CD4-positive, alpha-beta T cell treated with Interleukin-17A for 1 hour (primary cell): Measurements from ENCODE around the gene DDIT4.
A peak's percentile ranks its signal among the peaks of the same experiment; 100 is the strongest.

Experiments used
- DNase-seq: peaks from one replicate; pipeline ENCODE4 v3.0.0-alpha.2; 2020

DDIT4 gene

DNA sequence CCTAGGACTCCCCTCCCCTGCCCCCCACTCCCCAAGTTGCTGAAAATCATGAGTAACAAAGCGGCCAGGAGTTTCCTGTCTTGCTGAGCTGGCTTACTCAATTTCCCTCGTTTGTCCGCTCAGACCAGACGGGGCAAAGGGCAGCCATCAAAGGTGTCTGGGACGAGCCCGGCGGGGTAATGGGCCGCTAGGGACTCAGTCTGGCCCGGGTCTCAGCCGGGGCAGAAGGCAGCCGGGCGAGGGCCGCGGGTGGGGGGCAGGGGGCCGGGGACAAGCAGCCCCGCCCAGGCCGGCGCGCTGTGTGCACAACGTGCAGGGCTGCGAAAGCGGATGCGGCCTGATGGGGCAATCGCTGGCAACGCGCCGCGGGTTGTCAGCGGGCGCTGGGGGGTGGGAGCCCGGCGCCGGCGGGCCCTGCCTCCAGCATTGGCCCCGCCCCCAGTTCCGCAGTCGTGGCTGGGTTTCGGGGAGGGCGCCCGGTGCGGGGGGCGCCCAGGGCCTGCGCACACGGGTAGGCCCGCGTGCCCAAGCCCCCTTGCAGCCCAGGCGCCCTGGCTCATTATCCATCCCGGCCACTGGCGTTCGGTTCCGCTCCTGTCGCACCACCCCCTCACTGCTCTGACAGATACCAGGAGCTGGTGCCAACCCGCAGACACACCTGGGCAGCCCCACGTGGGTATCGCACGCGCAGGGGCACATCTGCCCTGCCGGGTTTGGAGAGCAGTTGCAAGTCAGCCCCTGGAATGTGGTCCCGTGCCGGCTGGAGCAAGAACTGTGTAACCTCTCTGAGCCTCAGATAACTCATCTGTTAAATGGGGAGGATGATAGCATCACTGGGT lies 45.9 kb downstream of the DDIT4 start:
- peak; percentile 87 for DNase-seq

DNA sequence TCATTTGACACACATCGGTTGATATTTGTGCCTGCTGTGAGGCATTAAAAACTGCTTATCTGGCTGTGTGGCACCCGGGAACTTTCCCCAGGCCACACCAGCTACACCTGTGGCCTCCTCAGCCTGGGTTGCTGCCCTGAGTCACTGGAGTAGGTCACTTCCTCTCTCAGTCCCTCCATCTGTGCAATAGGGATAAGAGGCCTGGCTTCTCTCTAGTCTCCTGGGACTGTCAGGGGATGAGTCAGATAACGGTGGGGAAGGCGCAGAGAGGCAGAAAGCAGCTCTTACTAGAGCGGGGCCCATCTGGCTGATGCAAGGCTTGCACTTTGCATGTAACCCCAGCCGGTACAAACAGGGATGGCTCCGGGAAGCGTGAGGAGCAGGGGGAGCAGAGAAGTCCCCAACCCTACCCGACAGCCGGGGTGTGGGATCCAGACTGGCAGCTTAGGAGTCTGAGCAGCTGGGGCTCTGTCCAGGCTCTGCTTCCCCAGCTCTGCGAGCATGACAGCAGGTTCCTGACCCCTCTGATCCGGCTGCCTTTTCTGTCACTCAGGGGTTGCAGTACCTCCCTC lies 47.0 kb downstream of the DDIT4 start:
- peak; percentile 55 for DNase-seq

DNA sequence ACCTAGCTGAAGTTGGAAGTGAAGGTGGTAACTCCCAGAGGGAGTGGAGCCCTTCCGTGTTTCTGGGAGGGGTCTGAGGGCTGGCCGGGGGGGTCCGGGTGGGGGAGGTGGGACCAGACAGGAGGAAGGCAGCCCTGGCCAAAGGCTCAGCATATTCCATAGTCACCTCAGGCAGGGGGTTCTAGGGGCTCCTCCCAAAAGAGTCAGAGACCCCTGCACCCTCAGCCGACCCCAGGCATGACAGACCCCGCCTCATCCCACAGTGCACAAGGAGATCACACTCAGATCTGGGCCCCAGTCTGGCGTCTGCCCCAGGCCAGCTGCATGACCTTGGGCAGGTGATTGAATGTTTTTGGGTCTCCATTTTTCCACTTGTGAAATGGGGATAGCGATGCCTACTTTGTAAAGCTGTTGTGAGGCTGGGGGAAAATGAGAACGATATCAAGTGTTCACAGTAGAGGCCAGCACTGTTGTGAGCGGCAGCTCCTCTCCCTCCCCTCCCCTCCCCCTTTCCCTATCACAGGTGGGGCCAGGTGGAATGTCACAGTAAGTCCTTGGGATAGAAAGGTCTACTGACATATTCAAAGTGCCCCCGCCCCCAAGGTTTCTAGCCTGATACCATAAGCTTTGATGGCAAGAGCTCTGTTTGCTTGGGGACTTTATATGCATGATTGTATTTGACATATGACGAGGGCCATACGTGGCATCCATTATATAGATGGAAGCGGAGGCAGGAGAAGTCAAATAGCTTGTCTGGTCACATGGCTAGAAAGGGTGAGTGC lies 47.7 kb downstream of the DDIT4 start:
- DNase-seq: no peak

DNA sequence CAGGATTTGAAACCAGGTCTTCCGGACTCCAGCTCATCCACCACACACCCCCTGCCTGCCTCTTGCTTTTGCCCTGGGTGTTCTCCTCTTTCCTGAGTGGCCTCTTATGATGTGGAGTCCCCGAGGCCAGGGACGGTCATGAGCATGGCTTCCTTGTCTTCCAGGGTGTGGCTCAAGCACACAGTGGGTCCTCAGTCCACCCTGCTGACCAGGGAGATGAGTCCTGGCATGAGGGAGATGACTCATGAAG lies 48.2 kb downstream of the DDIT4 start:
- DNase-seq: no peak

DNA sequence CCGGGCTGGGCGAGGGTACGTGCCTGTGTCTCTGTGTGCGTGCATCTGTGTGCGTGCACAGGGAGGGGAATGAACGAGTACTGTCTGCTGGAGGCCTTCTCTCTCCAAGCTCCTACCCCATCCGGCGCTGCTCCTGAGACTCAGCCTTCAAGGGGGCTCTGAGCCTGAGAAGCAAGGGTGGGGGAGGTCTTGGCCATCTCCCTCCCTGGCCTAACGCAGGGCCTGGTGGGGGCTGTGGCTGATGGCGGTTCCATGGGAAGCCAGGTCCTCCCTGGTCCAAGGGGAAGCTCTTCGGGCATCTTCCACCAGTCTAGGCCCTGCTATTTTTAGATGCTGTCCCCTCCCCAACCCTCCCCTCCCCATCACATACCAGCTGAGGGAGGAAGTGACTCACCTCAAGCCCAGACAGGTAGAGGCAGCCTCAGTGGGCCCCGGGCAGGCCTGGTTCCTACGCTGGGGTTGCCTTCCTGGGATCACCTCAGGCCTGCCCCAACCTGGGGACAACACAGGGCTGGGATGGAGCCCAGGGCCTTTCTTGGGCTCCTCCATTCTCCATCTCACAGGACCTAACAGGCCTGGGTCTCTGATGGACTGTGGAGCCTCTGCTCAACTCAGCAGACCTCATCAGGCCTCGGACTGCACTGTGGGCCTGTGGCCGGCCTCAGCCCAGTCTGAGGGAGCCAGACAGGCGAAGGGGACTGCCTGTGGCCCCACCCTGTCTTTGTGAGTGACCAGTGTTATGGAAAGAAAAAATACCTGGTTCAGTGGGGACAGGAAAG lies 48.7 kb downstream of the DDIT4 start:
- DNase-seq: peak; percentile 65

DNA sequence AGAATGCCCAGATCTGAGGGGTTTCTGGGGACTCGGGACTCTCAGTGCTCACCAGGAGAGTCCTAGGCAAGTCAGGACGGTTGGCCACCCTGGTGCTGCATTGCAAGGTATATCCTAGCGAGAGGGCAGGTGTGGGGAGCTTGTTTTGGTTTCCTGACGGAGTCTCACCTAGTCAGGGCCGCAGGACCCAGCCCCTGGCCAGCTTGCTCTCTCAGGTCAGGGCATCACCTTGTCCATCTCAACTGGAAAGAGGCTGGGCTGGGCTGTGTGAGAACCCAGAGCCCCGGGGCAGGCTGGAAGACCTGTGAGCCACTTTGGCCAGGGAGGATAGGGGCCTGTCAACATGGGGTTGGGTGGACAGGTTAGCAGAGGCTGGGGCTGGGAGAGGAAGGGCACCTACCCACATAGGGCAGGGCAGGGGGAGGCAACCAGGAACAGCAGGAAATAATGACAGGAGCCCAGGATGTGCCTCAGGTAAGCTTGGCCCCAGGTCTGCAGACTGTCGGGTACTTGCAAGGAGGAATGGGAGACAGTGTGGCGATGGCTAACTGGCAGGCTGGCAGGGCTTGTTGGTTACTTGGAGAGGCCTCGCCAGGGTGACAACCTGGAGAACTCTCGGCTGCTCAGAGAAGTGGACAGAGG lies 49.5 kb downstream of the DDIT4 start:
- DNase-seq: no peak

DNA sequence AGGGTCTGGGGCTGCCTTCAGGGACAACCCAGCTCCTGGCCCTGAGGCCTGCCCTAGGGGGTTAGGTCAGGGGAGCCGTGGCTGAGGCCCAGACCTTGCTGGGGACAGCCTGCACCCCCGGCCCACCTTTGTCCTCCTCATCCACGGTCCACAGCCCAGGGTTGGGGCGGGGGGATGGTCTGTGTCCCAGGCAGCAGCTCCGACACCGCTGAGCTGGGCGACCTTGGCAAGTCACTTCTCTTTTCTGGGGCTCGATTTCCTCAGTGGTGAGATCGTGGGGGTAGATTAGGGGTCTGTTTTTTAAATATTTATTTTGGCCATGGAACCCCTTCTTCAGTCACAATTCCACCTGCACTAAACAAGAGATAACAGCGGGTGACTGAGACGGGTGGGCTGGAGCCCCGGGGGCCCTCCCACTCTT lies 50.1 kb downstream of the DDIT4 start:
- no peak for DNase-seq
